RWPE2 (cell line): ENCODE measurements around the gene GIT2.
"Not testable (repeated sequence)": the region's sequence is repeated elsewhere in the genome, so short reads cannot be mapped to it uniquely, and the experiment has no call there.

ENCODE experiments used
- ATAC-seq: fragments of 200-7000 bp; cut with Tn5 transposase; 3 replicates; pipeline ENCODE4 v1.9.1; 2021; ENCODE audit warnings: low read depth
- DNase-seq: peaks from one replicate; pipeline ENCODE4 v3.0.0-alpha.2; 2020; ENCODE audit warnings: low spot score
- H3K27ac ChIP-seq: fragments of 450-650 bp; 2 replicates; pipeline ENCODE4 v1.5.1; 2017; ENCODE audit warnings: mild to moderate bottlenecking; ENCODE audit not compliant: poor library complexity, severe bottlenecking
- H3K27me3 ChIP-seq: fragments of 250-450 bp; sonication (Bioruptor Pico); 2 replicates; pipeline ENCODE4 v1.5.1; 2021; ENCODE audit warnings: mild to moderate bottlenecking, moderate library complexity; ENCODE audit not compliant: insufficient read depth, poor library complexity, severe bottlenecking
- H3K36me3 ChIP-seq: fragments of 250-450 bp; sonication (Bioruptor Pico); 2 replicates; pipeline ENCODE4 v1.5.1; 2020; ENCODE audit warnings: low read depth, mild to moderate bottlenecking, moderate library complexity
- H3K4me1 ChIP-seq: fragments of 250-450 bp; sonication (Bioruptor Pico); 2 replicates; pipeline ENCODE4 v1.5.1; 2021; ENCODE audit warnings: mild to moderate bottlenecking, moderate library complexity; ENCODE audit not compliant: insufficient read depth, poor library complexity, severe bottlenecking
- H3K4me3 ChIP-seq: fragments of 250-450 bp; sonication (Bioruptor Pico); 2 replicates; pipeline ENCODE4 v1.5.1; 2021; ENCODE audit warnings: mild to moderate bottlenecking, moderate library complexity; ENCODE audit not compliant: severe bottlenecking
- H3K9me3 ChIP-seq: fragments of 250-450 bp; sonication (Bioruptor Pico); 2 replicates; pipeline ENCODE4 v1.5.1; 2021; ENCODE audit warnings: mild to moderate bottlenecking, moderate library complexity; ENCODE audit not compliant: severe bottlenecking
- CTCF ChIP-seq: fragments of 450-650 bp; IDR thresholded peaks from one replicate; pipeline ENCODE4 v1.5.1; 2017; ENCODE audit warnings: mild to moderate bottlenecking, moderate library complexity; ENCODE audit not compliant: poor library complexity, severe bottlenecking

Gene GIT2

GRCh38 chr12:109896188-109896587, 100.0 kb downstream of the GIT2 start:
- TF ChIP-seq CTCF: no peak
- no peaks in the 10 kb centered on the region for H3K9me3 ChIP-seq
- H3K27me3 ChIP-seq: no peaks in the 10 kb centered on the region
- no peak overlapping the region for H3K4me3 ChIP-seq
- H3K4me1 ChIP-seq: peaks cover 10% of the 10 kb centered on the region
- H3K27ac ChIP-seq: no peak overlapping the region
- H3K36me3 ChIP-seq: no peaks in the 10 kb centered on the region
- ATAC-seq (no peak), DNase-seq (no peak)

- Histone ChIP-seq H3K9me3 (no peaks in the 10 kb centered on the region), H3K36me3 (no peaks in the 10 kb centered on the region), H3K4me1 (peaks cover 9% of the 10 kb centered on the region), H3K4me3 (no peak overlapping the region), H3K27me3 (no peaks in the 10 kb centered on the region), H3K27ac (no peak overlapping the region)
- TF ChIP-seq CTCF: no peak
- DNase-seq (no peak), ATAC-seq (no peak)
Measured at GRCh38 chr12:109894939-109895338, 101.2 kb downstream of the GIT2 start.

GRCh38 chr12:109893261-109893995, 102.7 kb downstream of the GIT2 start:
- Histone ChIP-seq H3K27me3 (no peaks in the 10 kb centered on the region), H3K4me3 (no peak overlapping the region), H3K36me3 (no peaks in the 10 kb centered on the region), H3K4me1 (peaks cover 10% of the 10 kb centered on the region), H3K9me3 (no peaks in the 10 kb centered on the region), H3K27ac (no peak overlapping the region)
- ATAC-seq: no peak
- DNase-seq: no peak
- no peak for TF ChIP-seq CTCF

GRCh38 chr12:109892748-109893147, 103.4 kb downstream of the GIT2 start:
- H3K4me1 ChIP-seq: peaks cover 15% of the 10 kb centered on the region
- H3K9me3 ChIP-seq: no peaks in the 10 kb centered on the region
- H3K27ac ChIP-seq: no peak overlapping the region
- H3K4me3 ChIP-seq: no peak overlapping the region
- ATAC-seq (no peak), DNase-seq (no peak)
- no peak for TF ChIP-seq CTCF
- no peaks in the 10 kb centered on the region for H3K36me3 ChIP-seq
- no peaks in the 10 kb centered on the region for H3K27me3 ChIP-seq

- DNase-seq (no peak), ATAC-seq (no peak)
- Histone ChIP-seq H3K4me3 (no peak overlapping the region), H3K4me1 (peaks cover 17% of the 10 kb centered on the region), H3K27ac (no peak overlapping the region), H3K36me3 (no peaks in the 10 kb centered on the region), H3K9me3 (no peaks in the 10 kb centered on the region), H3K27me3 (no peaks in the 10 kb centered on the region)
- no peak for TF ChIP-seq CTCF
Measured at GRCh38 chr12:109892165-109892715, 103.9 kb downstream of the GIT2 start.

- H3K27me3 ChIP-seq, DNase-seq, H3K36me3 ChIP-seq, H3K9me3 ChIP-seq, ATAC-seq, H3K27ac ChIP-seq, H3K4me3 ChIP-seq: not testable (repeated sequence)
- peaks cover 17% of the 10 kb centered on the region for H3K4me1 ChIP-seq
Measured at GRCh38 chr12:109891731-109892130, 104.4 kb downstream of the GIT2 start.
